GM21390 (cell line): Measurements from ENCODE around the gene EYS.
"Not testable (repeated sequence)": the region's sequence is repeated elsewhere in the genome, so short reads cannot be mapped to it uniquely, and the experiment has no call there.

ENCODE experiments used
- ATAC-seq: cut with Tn5 transposase; IDR thresholded peaks from one replicate; pipeline ENCODE4 v1.9.1; 2021; ENCODE audit not compliant: unreplicated experiment

Gene EYS

DNA sequence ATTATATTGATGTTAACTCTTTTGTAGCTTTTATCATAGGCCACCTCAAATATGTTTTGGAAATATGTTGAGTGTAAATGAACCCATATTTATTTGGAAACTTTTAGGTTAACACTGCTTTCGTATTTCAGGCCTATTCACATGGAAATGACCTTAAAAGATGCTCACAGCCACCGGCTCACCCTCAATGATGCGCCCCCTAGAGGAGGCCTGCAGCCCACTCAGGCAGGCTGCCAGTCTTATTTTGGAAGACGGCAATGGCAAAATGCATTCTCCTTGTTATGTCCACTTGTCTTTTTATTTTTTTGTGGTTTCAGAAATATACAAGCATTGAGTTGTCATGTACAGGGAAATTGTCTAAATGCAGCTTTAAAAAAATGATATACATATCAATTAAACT, 1201.7 kb downstream of the EYS start:
- peak; percentile 70 for ATAC-seq

- ATAC-seq, result no peak
Observed at GRCh38 chr6:64504503-64504902, 1202.5 kb downstream of the EYS start.

DNA sequence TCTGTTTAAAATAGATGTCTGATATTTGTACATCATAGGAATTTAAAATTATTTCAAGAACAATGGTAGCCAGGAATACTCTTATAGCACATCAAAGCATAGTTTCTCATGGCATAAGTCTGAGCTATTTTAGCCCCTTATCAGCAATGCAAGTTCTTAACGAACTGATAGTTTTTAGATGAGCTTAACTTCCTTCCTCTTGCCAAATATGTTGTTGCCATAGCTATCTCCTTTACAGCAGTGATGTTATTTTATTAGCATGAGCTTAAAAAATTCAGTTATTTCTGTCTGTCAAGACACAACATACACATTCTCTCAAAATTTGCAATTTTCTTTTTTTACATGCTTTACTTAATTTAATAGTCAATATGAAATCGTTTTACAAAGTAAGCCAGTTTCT, 1204.2 kb downstream of the EYS start:
- ATAC-seq, result no peak

GRCh38 chr6:64497634-64498033, 1209.4 kb downstream of the EYS start:
- no peak for ATAC-seq

DNA sequence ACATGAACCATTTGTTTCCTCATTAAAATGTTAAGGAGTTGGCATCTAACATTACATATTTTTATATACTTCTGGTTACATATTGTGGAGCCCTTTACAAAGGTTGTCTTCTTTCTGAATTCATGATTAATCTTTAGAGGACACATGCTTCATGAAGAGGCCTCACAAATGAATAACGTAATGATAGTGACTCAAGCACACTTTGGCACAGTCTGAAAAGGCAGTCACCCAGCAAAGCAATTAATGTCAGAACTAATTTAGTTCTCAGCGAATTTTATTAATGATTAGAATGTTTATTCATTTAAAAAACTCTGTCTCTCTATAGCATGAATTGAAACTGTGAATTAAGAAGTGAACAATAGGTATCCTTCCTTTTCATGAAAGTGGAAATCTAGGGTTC, 1217.3 kb downstream of the EYS start:
- no peak for ATAC-seq

GRCh38 chr6:64486578-64487351, 1220.3 kb downstream of the EYS start:
- no peak for ATAC-seq

DNA sequence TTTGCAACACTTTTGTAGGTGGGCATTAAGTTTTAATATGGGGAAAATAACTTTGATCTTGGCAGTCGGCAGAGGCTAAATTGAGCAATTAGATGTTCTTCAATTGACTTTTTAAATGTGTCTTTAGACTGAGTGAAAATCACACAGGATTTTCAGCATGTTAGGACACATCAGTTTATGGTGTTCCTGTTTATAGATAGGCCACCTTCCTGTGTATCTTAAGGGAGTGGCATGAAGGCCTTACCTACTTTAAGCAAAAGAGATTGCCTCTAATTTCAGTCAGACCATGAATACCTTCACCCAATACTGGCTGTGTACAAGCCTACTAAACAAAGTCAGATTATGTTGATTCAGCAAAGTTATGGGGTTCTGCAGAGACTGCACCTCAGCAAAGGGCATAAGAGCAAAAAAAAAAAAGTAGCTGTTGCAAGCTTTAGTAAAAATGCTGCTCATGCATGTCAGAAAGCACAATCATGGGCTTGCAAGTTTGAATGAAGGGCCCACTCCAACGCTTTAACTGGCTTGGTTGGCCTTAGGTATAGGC, 1223.0 kb downstream of the EYS start:
- no peak for ATAC-seq

GRCh38 chr6:64482631-64483030, 1224.4 kb downstream of the EYS start:
- no peak for ATAC-seq

DNA sequence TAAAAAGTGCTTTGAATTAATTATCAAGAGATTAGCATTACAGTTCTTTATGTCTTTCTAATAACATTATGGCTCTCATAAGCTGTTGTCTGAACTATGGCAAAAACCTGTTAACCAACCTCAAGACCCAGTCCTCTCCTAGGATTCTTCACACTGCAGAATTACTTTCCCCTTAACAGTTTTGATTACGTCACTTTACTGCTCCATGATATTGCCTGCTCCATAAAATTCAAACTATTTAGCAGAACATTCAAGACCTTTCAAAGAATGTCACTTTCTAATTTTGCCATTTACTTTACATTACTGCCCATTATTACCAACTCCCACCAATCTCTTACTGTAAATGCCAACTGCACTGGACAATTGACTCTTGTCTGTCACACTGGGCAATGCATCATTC, 1227.9 kb downstream of the EYS start:
- ATAC-seq, result no peak

- ATAC-seq, result no peak
Observed at GRCh38 chr6:64477391-64477790, 1229.6 kb downstream of the EYS start.

- no peak for ATAC-seq
Observed at GRCh38 chr6:64476935-64477334, 1230.1 kb downstream of the EYS start.

DNA sequence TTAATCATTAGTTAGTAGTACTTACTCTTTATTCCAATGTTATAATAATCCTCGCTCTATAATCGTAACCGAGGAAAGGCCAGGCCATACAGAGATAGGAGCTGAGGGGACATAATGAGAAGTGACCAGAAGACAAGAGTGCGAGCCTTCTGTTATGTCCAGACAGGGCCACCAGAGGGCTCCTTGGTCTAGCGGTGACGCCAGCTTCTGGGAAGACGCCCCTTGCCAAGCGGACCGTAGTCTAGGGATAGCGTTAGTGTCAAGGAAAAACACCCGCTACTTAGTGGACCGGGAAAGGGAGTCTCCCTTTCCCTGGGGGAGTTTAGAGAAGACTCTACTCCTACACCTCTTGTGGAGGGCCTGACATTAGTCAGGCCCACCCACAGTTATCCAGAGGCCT, 1237.6 kb downstream of the EYS start:
- ATAC-seq, result not testable (repeated sequence)

GRCh38 chr6:64467656-64468055, 1239.4 kb downstream of the EYS start:
- no peak for ATAC-seq

DNA sequence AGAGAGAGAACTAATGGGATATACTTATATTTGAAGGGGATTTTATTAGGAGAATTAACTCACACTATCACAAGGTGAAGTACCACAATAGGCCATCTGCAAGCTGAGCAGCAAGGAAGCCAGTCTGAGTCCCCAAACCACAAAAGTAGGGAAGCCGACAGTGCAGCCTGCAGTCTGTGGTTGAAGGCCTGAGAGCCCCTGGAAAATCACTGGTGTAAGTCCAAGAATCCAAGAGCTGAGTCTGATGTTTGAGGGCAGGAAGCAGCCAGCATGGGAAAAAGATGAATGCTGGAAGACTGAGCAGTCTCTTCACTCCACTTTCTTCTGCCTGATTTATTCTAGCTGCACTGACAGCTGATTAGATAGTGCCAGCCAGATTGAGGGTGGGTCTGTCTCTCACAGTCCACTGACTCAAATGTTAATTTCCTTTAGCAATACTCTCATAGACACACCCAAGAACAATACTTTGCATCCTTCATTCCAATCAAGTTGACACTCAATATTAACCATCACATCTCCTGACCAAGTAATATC, 1247.5 kb downstream of the EYS start:
- no peak for ATAC-seq

GRCh38 chr6:64448101-64448500, 1258.9 kb downstream of the EYS start:
- ATAC-seq, result not testable (repeated sequence)

DNA sequence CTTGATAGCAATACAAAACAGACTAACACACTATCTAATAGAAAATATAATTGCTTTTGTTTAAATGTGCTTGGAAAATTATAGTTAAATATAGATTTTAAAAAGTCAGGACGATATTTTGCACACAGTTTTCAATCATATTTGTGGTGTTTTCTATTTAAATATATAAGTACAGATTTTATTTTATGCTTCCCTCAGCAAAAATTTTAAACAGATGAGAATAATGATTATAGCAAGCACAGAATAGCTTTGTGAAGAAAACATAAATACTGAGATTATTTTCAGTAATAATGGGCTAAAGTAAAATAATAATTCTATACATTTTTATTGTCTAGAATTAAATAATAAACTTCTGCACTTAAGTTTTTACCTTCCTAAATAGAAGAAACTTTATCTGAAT, 1262.0 kb downstream of the EYS start:
- ATAC-seq, result no peak

GRCh38 chr6:64439274-64439673, 1267.8 kb downstream of the EYS start:
- no peak for ATAC-seq

DNA sequence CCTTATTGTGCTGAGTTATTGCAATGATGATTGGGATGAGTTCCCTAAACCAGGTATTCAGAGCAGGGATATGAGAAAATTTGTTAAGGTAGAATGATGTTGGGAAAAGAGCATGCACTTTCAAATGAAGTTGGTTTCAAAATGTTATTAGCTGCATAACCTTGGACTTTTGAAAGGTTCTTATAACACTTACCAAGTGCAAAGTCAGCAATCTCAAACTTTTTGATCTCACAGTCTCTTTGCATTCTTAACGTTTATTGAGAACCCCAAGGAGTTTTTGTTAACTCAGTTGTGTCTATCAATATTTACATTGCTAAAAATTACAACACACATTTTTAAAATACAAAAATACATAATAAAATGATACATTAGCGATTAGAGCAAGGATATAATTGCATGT, 1269.0 kb downstream of the EYS start:
- no peak for ATAC-seq

GRCh38 chr6:64429926-64430325, 1277.1 kb downstream of the EYS start:
- ATAC-seq, result no peak

- ATAC-seq, result no peak
Observed at GRCh38 chr6:64428186-64428585, 1278.8 kb downstream of the EYS start.

- no peak for ATAC-seq
Observed at GRCh38 chr6:64415926-64416325, 1291.1 kb downstream of the EYS start.

GRCh38 chr6:64411226-64411625, 1295.8 kb downstream of the EYS start:
- ATAC-seq, result no peak

- ATAC-seq, result no peak
Observed at GRCh38 chr6:64409948-64410347, 1297.1 kb downstream of the EYS start.
